ENCODE results near the gene MSANTD3.
A peak's percentile ranks its signal among the peaks of the same experiment; 100 is the strongest.
"Not testable (repeated sequence)": the region's sequence is repeated elsewhere in the genome, so short reads cannot be mapped to it uniquely, and the experiment has no call there.

Gene MSANTD3

DNA sequence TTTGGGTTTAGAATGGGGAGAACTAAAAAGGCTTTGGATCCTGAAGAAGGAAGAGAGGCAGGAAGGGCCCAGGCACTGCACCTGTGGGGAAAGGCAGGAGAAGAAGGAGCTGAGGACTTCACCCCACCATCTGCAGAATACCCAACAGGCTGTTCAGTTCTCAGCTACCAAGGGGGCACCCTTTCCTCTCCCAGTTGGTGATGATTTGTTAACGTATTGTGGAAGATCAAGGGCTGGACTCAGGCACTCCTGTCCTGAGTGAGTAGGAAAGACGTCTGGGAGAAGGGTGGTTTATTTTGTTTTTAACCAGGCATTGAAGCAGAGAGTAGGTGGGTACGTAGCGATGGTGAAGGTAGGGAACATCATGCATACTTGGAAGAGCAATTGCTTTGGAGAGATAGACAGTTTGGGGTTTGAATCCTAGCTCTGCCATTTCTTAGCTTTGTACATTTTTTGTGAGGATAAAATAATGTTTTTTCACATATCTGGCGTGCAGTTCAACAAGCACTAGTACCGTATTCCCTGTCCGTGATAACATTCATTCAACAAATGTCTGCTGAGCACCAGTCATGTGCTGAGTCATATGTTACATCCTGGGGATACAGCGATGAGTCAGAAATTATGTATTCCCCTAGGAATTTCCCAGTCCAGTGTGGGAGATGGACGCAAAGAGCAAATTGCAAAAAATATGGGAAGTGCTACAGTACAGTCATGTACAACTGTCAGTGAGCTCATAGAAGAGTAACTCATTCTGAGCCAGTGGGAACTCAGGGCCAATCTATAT is 2.1 kb downstream of the MSANTD3 start:
- DNase-seq (ENCODE audit: low spot score) = peak; percentile 95

DNA sequence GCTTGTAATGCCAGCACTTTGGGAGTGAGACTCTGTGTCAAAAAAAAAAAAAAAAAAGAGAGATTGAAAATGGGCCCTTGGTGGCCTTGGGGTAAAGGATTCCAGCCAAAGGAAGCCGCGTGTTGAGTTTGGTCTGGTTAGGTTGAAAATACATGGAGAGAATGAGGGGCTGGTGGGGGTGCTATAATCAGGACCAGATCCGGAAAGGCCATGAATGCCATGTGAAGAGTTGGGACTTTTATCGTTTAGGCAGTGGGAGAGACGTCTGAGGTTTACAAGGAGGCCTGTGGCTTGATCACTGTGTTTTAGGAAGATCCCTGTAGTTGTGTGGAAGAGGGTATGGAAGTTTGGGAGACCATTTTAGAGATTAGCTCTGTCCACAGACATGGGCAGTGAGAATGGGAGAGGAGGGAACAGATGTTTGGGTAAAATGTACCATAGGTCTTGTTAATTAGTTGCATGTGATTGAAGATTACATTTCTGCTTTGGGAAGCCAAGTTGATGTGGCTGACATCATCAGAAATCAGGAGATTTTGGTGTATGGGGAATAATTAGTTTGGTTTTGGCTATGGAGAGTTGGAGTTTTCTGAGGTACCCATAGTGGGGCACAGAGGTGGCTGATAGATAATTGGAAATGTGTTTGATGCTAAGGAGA is 3.5 kb downstream of the MSANTD3 start:
- no peak for DNase-seq (ENCODE audit: low spot score)

DNA sequence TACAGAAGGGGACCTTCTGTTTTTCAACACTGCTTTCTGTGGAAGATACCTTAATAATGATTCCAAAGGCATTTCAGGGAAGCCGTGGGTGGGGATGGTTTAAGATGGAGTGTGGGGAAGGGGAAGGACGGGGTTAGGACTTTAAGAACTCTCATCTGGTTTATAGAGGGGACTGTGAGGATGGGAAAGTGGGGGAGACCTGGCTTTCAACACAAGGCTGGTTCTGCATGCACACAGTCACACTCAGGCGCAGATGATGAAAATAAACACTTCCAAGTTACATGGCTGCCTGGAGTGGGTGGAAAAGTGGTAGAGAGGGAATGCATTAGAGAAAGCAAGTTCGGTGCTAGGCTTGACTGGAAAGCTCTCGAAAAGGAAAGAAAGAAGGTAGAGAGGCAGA is 4.9 kb downstream of the MSANTD3 start:
- no peak for DNase-seq (ENCODE audit: low spot score)

DNA sequence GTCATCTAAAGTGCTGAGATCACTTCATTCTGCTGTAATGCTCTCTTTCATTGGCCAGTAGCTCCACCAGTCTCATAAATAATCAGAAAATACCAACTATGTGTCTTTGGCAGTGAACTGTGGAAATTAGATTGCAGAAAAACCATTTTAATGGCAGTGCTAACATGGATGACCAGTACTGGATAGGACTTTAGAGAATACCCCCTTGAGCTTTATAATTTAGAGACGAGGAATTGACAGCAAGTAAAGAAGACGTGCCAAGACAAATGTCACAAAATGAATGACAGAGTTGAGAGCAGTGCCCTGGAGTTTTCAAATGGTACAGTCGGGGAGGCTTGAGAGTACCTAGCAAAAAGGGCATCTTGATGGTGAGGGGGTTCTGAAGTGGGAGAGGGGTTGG is 5.8 kb downstream of the MSANTD3 start:
- DNase-seq (ENCODE audit: low spot score) = no peak

DNA sequence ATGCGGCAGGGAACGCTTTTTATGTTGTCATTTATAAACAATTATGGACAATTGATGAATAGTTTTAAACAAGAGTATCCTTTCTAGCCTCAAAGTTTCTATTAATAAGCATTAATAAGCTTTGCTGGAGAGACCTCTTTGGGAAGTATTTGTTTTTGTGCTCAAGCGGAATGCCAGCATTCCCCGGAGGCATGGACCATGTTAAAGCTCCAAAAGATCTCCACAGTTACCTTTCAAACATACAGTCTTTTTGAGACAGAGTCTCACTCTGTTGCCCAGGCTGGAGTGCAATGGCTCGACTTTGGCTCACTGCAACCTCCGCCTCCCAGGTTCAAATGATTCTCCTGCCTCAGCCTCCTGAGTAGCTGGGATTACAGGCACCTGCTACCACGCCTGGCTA is 9.6 kb downstream of the MSANTD3 start:
- DNase-seq (ENCODE audit: low spot score) = no peak

DNA sequence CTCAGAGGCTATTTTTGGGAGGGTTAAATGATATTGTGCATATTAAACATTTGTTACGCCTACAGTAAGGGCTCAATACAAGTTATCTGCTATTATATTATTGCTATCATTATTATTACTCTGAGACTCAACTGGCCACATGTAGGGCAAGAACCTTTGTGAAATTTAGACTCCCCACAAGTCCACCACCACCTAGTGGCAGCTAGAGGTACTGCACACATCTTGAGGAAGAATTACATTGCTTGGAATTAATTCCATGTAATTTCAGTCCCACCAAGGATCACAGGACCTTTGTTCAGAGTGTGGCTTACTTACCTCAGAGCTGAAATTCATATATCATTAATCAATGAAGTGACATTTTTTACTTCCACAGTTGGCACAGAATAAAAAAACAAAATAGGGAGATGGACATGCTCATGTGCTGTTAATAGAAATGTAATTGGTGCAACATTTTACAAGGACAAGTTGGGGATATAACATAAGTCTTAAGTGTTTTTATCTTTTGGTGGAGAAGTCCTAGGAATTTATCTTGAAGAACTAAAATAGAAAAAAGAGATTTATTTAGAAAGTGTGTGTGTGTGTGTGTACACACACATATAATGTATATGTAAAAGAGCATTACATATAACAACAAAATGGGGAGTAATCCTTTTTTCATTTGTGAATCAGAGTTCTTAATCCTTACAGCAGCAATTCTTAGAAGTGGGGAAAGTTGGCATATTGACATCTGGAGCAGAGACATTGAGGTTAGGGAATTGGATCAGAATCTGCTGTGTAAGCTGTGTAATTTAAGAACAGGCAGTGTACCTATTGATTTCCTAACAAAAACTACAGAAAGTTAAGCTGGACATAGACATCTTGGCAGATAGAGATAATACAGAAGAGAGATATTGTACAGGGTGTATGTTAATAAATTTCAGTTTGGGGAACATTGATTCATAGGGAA is 11.2 kb downstream of the MSANTD3 start:
- DNase-seq (ENCODE audit: low spot score) = peak; percentile 65

DNA sequence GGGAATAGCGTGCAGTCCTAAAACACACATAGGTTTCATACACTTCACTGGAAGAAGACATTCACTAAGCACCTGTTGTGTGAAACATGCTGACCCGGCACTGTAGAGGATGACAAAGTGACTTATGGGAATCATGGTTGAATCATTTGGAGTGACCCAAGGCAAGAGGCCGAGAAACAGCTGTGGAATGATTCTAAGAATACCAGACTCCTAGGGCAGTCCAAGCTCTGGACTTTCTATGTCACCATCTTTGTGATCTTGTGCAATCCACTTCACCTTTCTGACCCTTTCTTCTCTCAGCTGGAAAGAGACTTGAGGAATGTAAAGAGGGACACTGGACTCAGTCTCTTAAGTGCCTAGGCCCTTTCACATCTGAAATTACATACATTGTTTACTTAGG is 13.1 kb downstream of the MSANTD3 start:
- DNase-seq (ENCODE audit: low spot score) = no peak

DNA sequence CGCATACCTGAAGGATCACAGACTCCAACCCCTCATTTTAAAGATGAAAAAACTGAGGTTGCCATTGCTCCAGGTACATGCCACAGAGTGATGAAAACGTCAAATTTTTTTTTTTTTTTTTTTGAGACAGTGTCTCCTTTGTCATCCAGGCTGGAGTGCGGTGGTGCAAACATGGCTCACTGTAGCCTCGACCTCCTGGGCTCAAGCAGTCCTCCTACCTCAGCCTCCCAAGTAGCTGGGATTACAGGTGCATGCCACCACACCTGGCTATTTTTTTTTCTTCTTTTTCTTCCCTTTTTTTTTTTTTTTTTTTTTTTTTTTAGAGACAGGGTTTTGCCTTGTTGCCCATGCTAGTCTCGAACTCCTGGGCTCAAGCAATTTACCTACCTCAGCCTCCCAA is 13.5 kb downstream of the MSANTD3 start:
- not testable (repeated sequence) for DNase-seq (ENCODE audit: low spot score)

DNA sequence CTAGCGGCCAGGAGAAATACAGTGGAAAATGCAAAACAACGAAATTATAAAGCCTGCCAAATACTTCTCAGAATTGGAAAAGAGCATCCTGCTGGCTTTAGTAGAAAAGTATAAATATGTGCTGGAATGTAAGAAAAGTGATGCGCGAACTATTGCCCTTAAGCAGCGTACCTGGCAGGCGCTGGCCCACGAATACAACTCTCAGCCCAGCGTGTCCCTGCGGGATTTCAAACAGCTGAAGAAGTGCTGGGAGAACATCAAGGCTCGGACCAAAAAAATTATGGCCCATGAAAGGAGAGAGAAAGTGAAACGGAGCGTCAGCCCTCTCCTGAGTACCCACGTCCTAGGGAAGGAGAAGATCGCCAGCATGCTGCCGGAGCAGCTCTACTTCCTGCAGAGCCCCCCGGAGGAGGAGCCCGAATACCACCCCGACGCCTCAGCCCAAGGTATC is 15.0 kb downstream of the MSANTD3 start:
- no peak for DNase-seq (ENCODE audit: low spot score)

DNA sequence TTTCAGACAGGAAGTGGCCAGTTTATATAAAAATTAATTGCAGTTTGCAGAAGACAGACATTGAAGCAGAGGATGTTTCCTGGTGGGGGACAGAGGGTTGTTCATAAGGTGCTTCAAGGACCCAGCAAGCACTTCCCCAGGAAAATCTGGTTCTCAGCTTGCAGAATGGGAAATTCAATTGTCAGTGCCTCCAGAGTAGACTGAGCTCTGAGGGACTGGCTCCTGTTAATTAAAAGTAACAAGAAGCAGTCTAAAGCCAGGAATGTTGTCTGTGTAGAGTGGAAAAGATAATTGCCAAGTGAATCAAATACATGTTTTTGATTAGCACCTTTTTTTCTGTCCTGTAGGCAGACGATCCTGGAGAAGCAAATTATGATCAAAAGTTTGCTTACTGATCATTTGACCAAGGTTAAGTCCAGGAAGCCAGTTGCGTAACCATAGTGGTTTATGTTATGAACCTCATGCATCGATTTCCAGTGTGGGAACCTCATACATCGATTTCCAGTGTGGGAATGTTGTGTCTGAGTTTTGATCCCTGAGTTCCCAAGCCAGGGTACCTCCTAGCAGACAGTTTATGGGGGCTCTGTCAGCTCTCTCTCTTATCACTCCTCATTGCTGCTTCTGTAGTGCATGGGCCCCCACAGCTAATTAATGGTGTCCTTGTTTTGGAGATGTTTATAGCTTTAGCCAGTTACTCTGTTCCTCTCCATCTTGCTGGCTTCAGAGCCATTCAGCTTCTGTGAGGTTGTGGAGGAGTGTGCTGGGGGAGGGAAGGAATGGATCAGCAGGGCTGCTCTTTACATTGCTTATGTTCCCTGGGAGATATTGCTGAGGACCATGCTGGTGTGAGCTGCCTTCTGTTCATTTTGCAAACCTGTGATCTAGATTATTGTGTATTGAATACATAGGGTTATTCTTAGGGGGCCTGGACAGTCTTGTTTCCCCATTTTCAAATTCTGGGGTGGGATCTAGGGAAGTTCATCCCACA is 17.1 kb downstream of the MSANTD3 start:
- DNase-seq (ENCODE audit: low spot score) = no peak

DNA sequence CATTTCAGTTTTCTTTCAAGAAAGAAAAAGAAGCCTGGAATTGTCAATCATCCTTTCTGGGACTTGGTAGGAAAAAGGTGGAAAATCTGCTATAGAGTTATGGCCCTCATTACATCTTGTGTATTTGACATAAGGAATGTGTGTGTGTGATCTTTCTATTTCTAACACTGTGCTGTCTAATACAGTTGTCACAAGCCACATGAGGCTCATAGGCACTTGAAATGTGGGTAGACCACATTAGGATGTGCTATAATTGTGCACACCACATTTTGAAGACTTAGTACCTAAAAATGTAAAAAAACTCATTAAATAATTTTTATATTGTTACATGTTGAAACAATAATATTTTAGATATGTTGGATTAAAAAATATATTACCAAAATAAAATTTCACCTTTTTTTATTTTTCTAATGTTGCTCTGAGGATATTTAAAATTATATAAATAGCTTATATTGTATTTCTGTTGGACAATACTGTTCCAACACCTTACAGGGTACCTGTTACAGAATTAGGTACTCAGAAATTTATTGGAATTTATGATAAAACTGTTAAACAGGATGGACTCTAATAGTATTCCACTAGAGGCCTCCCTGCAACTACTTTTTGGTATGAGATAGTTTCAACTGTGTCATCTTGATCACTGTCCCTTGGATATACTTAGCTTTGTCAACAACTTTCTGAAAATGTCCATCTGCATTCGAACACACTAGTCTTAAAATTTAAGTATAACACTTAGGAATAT is 18.4 kb downstream of the MSANTD3 start:
- no peak for DNase-seq (ENCODE audit: low spot score)

DNA sequence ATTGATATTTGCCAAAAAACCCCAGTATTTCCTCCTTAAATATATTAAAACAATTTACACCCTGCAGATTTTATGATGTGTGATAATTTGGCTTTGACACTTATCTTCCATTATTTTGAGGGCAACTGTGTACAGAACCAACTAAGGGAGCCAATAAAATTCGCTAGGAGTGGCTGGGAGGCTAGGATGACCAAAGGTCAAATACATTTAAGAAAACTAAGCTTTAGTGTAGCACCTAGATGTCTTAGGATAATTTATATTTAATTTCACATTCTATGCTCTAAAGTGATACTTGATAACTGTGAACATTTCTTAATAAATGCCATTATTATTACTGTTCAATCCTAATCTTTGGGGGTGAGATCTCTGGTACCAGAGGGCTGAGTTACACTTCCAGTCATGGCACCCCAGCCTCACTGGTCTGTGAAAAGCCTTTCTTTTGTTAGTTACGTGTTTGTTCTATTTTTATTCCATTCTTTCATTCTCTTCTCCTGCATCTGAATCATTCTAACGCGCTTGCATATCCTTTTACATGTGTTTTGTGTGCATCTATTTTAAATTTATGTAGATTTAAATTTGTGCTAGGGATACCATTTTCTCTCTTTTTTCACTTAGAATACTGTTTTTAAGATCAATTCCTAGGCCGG is 19.1 kb downstream of the MSANTD3 start:
- no peak for DNase-seq (ENCODE audit: low spot score)

DNA sequence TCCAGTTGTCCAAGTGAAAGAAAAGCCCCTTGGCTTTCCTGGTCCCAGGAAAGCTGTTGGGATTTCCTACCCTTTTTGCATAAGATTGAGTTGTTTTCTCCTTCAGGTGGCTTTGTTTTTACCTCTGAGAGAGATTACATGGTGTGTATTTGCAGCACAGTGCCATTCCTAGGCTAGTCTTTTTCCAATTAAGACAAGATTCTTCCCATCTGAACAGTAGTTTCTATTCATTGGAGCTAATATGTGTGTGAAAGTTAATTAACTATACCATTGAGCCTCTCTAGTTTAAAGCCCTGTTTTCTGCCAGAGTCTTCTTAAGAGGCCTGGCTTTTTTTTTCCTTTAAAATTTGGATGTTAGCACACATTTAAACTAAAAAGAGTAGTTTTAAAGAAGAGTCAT is 20.1 kb downstream of the MSANTD3 start:
- DNase-seq (ENCODE audit: low spot score) = no peak

DNA sequence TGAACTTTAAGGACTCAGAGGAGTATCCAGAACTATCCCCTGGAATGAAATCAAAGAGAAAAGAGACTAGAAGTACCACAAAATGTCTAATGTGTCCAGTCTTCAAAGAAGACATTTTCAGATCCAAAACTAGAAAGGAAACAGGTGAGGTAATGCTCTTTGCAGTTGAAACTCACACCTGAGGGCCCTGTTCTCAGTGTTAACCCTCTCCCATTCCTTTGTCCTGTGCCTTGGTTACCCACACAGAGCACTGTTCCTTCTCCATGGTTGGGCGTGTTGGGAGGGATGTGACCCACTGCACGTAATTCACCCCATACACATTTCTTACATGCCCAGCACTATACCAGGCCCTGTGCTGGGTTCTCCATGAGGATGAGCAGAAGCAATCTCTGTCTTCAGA is 21.3 kb downstream of the MSANTD3 start:
- DNase-seq (ENCODE audit: low spot score) = no peak

DNA sequence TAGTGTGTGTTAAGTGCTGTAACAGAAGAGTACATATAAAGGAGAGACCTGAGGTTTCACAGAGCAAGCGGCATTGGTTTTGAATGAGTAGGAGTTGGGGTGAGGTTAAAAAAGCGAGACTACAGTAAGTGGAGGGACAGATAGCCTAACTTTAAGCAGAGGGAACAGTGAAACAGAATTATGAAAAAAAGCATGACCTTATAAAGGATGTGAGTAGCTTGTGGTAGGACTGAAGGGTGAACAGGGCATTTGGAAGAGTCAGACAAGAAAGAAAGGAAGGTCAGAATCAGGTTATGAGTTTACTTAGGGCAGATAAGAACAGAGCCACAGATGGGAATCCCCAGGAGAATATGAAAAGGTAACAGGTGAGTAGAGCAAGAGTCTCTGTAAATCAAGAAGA is 22.5 kb downstream of the MSANTD3 start:
- no peak for DNase-seq (ENCODE audit: low spot score)

DNA sequence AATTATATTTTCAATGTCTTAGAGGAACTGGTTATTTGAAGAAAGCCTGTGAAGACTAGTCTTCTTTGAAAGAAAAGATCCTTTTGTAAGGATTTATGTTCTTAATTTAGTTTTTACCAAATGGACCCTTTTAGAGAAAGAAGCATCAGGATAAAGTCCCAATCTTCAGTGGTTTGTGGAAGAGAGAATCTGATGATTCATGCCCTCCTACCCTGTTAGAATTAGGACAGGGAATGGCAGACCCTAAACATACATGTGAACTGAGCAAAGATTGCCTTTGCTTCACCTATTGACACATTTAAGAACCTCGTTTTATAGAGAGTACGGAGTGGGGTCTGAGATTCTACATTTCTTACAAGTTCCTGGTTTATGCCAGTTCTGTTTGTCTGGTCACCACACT is 26.0 kb downstream of the MSANTD3 start:
- DNase-seq (ENCODE audit: low spot score) = no peak

DNA sequence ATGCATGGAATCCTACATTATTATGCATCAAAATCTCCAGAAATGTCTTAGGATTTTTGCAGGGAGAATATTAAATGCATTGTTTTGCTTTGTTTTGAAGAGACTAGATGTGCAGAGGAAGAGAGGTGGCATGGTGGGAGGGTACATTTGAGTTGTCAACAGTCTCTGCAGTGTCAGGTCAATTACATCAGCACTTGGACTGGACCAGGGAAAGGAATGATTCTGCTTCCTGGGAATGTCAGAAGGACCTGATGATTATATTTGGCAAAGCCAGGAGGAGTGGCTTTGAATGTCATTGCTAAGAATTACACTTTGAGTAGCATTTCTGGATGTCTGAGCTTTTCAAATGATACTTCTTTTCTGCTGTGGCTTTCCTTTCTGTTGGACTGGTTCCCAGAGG is 28.5 kb downstream of the MSANTD3 start:
- DNase-seq (ENCODE audit: low spot score) = peak; percentile 17

DNA sequence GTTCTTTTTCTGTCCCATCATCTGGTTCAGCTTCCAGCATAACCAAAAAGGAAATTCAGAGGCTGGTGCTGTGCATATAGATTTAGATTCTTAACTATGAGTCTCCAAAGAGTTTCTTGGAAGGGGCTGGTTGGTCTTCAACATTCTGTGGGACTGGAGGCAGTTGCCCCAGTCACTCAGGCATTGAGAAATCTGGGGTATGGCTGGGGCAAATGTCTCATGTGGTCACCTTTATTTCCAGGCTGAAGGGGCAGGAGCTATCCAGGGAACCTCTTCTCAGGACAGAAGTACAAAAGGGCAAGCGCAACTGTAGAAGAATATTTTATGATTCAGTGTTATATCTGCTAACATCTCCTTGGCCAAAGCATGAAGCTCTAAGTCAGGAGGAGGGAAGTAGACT is 30.6 kb downstream of the MSANTD3 start:
- DNase-seq (ENCODE audit: low spot score) = no peak

DNA sequence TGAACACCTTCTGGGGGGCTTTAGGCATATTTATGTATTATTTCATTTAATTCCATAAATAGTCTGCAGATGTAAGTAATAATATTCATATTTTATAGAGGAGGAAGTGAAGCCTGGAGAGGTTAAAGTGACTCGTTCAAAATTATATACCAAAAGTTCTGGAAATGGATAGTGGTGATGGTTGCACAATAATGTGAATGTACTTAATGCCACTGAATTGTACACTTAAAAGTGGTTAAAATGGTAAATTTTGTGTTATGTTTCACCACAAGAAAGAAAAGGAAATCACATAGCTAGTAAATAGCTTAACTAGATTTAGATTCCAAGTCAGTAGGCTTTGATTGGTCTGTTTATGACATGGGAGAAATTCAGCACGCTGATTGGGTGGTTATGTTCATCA is 33.0 kb downstream of the MSANTD3 start:
- no peak for DNase-seq (ENCODE audit: low spot score)

DNA sequence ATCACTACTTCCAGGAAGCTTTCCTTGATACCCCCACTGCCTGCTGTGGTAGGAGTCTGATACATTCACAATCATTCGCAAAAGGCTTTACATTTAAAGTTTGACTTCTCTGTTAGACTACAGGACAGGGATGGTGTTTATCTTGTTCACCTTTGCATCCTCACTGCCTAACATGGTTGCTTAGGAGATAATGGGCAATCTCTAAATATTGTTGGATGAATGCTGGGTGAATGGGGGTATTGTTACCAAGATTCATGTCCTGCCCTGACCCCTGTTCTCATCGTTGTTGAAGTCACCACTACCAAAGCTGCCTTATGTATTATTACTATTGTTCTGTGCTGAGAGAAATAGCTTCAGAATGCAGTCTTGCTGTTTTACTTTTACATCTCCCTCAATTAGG is 38.3 kb downstream of the MSANTD3 start:
- DNase-seq (ENCODE audit: low spot score) = no peak

All from SW480 (cell line).